Loucy (cell line): ENCODE measurements around the gene APBB3.

Experiments used
- H2AFZ ChIP-seq: fragments of 200-600 bp; sonication (generic); 2 replicates; pipeline ENCODE4 v1.6.0; 2016; ENCODE audit warnings: antibody characterized with exemption, mild to moderate bottlenecking, low read length, moderate library complexity
- H3F3A ChIP-seq: fragments of 200-600 bp; 2 replicates; pipeline ENCODE4 v1.6.0; 2016; ENCODE audit warnings: antibody characterized with exemption, low read depth, mild to moderate bottlenecking
- H3K27me3 ChIP-seq: fragments of 200-600 bp; sonication (generic); 2 replicates; pipeline ENCODE4 v1.6.1; 2014; ENCODE audit warnings: low read length, mild to moderate bottlenecking; ENCODE audit not compliant: insufficient read depth, poor library complexity, severe bottlenecking
- H3K36me3 ChIP-seq: fragments of 200-600 bp; sonication (generic); 2 replicates; pipeline ENCODE4 v1.6.1; 2016; ENCODE audit warnings: low read length; ENCODE audit not compliant: insufficient read depth
- H3K4me1 ChIP-seq: fragments of 200-600 bp; sonication (generic); 2 replicates; pipeline ENCODE4 v1.5.1; 2014; ENCODE audit warnings: low read length, mild to moderate bottlenecking; ENCODE audit not compliant: insufficient read depth, poor library complexity, severe bottlenecking
- H3K4me2 ChIP-seq: fragments of 200-600 bp; sonication (generic); 2 replicates; pipeline ENCODE4 v1.6.0; 2014; ENCODE audit warnings: antibody characterized with exemption, low read length, low read depth, mild to moderate bottlenecking; ENCODE audit not compliant: poor library complexity, severe bottlenecking
- H3K4me3 ChIP-seq: fragments of 200-600 bp; sonication (generic); 2 replicates; pipeline ENCODE4 v1.5.1; 2014; ENCODE audit warnings: low read length, mild to moderate bottlenecking, mixed read lengths; ENCODE audit not compliant: poor library complexity, severe bottlenecking
- H3K79me2 ChIP-seq: fragments of 200-600 bp; sonication (generic); 2 replicates; pipeline ENCODE4 v1.6.1; 2014; ENCODE audit warnings: low read length; ENCODE audit not compliant: insufficient read depth
- H3K9ac ChIP-seq: fragments of 200-600 bp; sonication (generic); 2 replicates; pipeline ENCODE4 v1.6.0; 2014; ENCODE audit warnings: mild to moderate bottlenecking, low read depth, low read length, moderate library complexity; ENCODE audit not compliant: poor library complexity, severe bottlenecking
- H3K9me2 ChIP-seq: fragments of 200-600 bp; sonication (generic); replicated peaks from 2 replicates; pipeline ENCODE4 v1.6.1; 2016; ENCODE audit warnings: low read depth, low read length, mixed read lengths
- H3K9me3 ChIP-seq: fragments of 200-600 bp; sonication (generic); 2 replicates; pipeline ENCODE4 v1.6.1; 2014; ENCODE audit warnings: mild to moderate bottlenecking, antibody characterized with exemption, low read length, low read depth; ENCODE audit not compliant: insufficient read depth
- H4K20me1 ChIP-seq: fragments of 200-600 bp; sonication (generic); 2 replicates; pipeline ENCODE4 v1.6.0; 2014; ENCODE audit warnings: antibody characterized with exemption, low read length, mild to moderate bottlenecking; ENCODE audit not compliant: insufficient read depth, poor library complexity, severe bottlenecking
- CTCF ChIP-seq: fragments of 200-600 bp; sonication (generic); conservative IDR thresholded peaks from 2 replicates; pipeline ENCODE4 v1.5.1; 2014; ENCODE audit warnings: mild to moderate bottlenecking, antibody characterized with exemption, low read length
- EZH2phosphoT487 ChIP-seq: fragments of 200-600 bp; IDR thresholded peaks from 2 replicates; pipeline ENCODE4 v1.6.1; 2018; ENCODE audit warnings: antibody characterized with exemption, mild to moderate bottlenecking, moderate library complexity, borderline replicate concordance

The APBB3 gene

DNA sequence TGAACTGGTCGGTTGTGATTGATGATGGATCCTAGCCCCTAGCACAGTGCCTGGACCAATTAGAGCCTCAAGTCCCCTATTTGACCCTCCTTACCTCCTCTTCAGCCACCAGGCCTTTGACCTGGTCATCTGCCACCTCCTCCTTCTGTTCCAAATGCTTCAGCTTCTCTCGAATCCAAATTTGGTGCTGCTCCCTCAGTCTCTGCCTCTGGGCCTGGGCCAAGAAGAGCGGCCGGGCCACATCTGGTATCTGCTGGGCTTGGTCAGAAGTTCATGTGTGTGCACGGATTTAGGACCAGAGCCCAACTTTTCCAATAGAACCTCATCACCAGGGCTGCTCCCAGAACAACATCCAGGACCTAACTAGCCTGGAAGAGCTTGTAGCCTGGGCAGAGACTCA is 6.7 kb upstream of the APBB3 start:
- H3K27me3 ChIP-seq, result no peaks in the 10 kb centered on the region
- TF ChIP-seq EZH2phosphoT487, result no peak
- TF ChIP-seq CTCF, result no peak
- H3K9me2 ChIP-seq, result no peaks in the 10 kb centered on the region
- H3K4me2 ChIP-seq, result no peak overlapping the region
- no peaks in the 10 kb centered on the region for H4K20me1 ChIP-seq
- H3K4me3 ChIP-seq, result no peak overlapping the region
- H3K36me3 ChIP-seq, result peaks cover 3% of the 10 kb centered on the region; the same call in 1 of the 2 replicates
- peaks cover 14% of the 10 kb centered on the region for H3K79me2 ChIP-seq
- H3F3A ChIP-seq, result no peaks in the 10 kb centered on the region
- H2AFZ ChIP-seq, result no peak overlapping the region
- peaks cover 7% of the 10 kb centered on the region for H3K4me1 ChIP-seq
- no peak overlapping the region for H3K9ac ChIP-seq
- no peaks in the 10 kb centered on the region for H3K9me3 ChIP-seq

DNA sequence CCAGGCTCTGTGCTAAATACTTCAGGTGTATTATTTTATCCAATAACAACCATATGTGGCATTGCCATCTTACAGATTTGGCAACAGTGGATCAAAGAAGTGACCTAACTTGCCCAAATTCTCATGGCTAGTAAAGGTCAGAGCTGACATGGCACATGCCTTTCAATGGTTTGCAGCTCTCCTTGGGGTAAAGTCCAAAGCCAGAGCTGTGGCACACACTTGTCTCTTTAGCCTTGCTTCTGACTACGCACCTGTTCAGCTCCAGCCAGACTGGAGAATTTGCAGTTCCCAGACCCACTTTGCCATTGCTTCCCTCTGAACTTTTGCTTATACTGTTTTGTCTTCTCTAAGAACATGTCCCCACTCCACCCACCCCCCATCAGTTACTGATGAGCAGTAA is 6.1 kb upstream of the APBB3 start:
- Histone ChIP-seq H4K20me1 (no peaks in the 10 kb centered on the region), H3F3A (no peaks in the 10 kb centered on the region), H3K9me3 (no peaks in the 10 kb centered on the region), H3K27me3 (no peaks in the 10 kb centered on the region), H2AFZ (no peak overlapping the region), H3K36me3 (peaks cover 3% of the 10 kb centered on the region; the same call in 1 of the 2 replicates), H3K9ac (no peak overlapping the region), H3K4me3 (no peak overlapping the region), H3K9me2 (no peaks in the 10 kb centered on the region), H3K79me2 (peaks cover 20% of the 10 kb centered on the region), H3K4me2 (no peak overlapping the region), H3K4me1 (peaks cover 13% of the 10 kb centered on the region)
- TF ChIP-seq CTCF (no peak), EZH2phosphoT487 (no peak)

- H3K36me3 ChIP-seq, result peaks cover 3% of the 10 kb centered on the region; the same call in 1 of the 2 replicates
- H4K20me1 ChIP-seq, result no peaks in the 10 kb centered on the region
- H3K79me2 ChIP-seq, result peaks cover 25% of the 10 kb centered on the region
- no peaks in the 10 kb centered on the region for H3K27me3 ChIP-seq
- no peaks in the 10 kb centered on the region for H3F3A ChIP-seq
- TF ChIP-seq EZH2phosphoT487, result no peak
- TF ChIP-seq CTCF, result no peak
- H3K4me1 ChIP-seq, result peaks cover 17% of the 10 kb centered on the region
- no peak overlapping the region for H3K9ac ChIP-seq
- no peak overlapping the region for H3K4me2 ChIP-seq
- no peaks in the 10 kb centered on the region for H3K9me2 ChIP-seq
- H3K9me3 ChIP-seq, result no peaks in the 10 kb centered on the region
- H3K4me3 ChIP-seq, result no peak overlapping the region
- H2AFZ ChIP-seq, result no peak overlapping the region
Measured at GRCh38 chr5:140570058-140570457, 5.7 kb upstream of the APBB3 start.
